HCT116 (cell line): ENCODE data around the gene CTTN. TPM values are rescaled to one million over a fixed set of nuclear protein-coding genes. Genes with fewer than 3 reads are reported as not detected.

ENCODE experiments used
- ATAC-seq: fragments of 200-7000 bp; cut with Tn5 transposase; 2 replicates; pipeline ENCODE4 v1.9.1; 2020; ENCODE audit warnings: mild to moderate bottlenecking, moderate library complexity
- BruUV-seq: library from RNA; stranded (reverse); fragments of 400-500 nt; replicated peaks from 2 replicates; lab custom pipeline; 2021; lab: Mats Ljungman, UMichigan
- CTCF ChIA-PET: fragments of 300-600 bp; sonication (Branson Sonifier 250); formaldehyde crosslinking; loops from one replicate; lab custom pipeline; 2021; ENCODE audit warnings: antibody characterized with exemption; lab: Charles Lee
- POLR2A ChIA-PET: fragments of 300-600, 350-600 bp; sonication (Branson Sonifier 250); formaldehyde crosslinking; loops from one replicate; lab custom pipeline; 2021; ENCODE audit warnings: antibody characterized with exemption; lab: Charles Lee
- RAD21 ChIA-PET, 2 experiments: fragments of 300-600 bp; sonication (Branson Sonifier 250); formaldehyde crosslinking; loops; one replicate each; lab custom pipeline; 2023; ENCODE audit warnings: low total read pairs in 2 of 2; ENCODE audit not compliant: uncharacterized antibody in 2 of 2, unreplicated experiment in 2 of 2, low non-redundant PET in 1 of 2; lab: Charles Lee
- DNase-seq: peaks from one replicate; pipeline ENCODE4 v3.0.0-alpha.2; 2010; ENCODE audit warnings: low read depth, low spot score
- H2AFZ ChIP-seq: fragments of 200-600 bp; shearing (Covaris generic), sonication (generic); 2 replicates; pipeline ENCODE4 v1.6.1; 2017; ENCODE audit warnings: low read depth, mixed run types, mixed read lengths, antibody characterized with exemption, low read length; ENCODE audit not compliant: poor library complexity, severe bottlenecking
- H3K27ac ChIP-seq: 2 replicates; pipeline ENCODE4 v1.5.1; 2012; ENCODE audit warnings: low read depth, low read length
- H3K27me3 ChIP-seq: fragments of 200-600 bp; sonication (generic); 2 replicates; pipeline ENCODE4 v1.6.1; 2016; ENCODE audit warnings: mixed run types, low read length, mixed read lengths; ENCODE audit not compliant: insufficient read depth
- H3K36me3 ChIP-seq, 2 experiments: fragments of 200-500 bp in 1 of 2; fragments of 200-600 bp in 1 of 2; sonication (Bioruptor generic) in 1 of 2; sonication (generic) in 1 of 2; 2 replicates each; pipeline versions ENCODE4 v1.5.1 to v1.6.1; 2014 to 2016; ENCODE audit warnings: low read length in 2 of 2, inconsistent platforms in 1 of 2, mixed read lengths in 1 of 2, mixed run types in 1 of 2; ENCODE audit not compliant: insufficient read depth in 2 of 2, control insufficient read depth in 1 of 2
- H3K4me1 ChIP-seq, 2 experiments: fragments of 200-600 bp in 1 of 2; sonication (generic) in 1 of 2; 2 replicates each; pipeline versions ENCODE4 v1.5.1 to v1.6.1; 2012 to 2017; ENCODE audit warnings: low read length in 2 of 2, inconsistent platforms in 1 of 2, mild to moderate bottlenecking in 1 of 2, mixed read lengths in 1 of 2, mixed run types in 1 of 2, moderate library complexity in 1 of 2; ENCODE audit not compliant: insufficient read depth in 2 of 2, control insufficient read depth in 1 of 2
- H3K4me2 ChIP-seq: fragments of 200-600 bp; sonication (generic); 2 replicates; pipeline ENCODE4 v1.6.1; 2017; ENCODE audit warnings: mixed run types, low read length, mixed read lengths
- H3K4me3 ChIP-seq, 2 experiments: fragments of 200-600 bp in 1 of 2; sonication (generic) in 1 of 2; replicated peaks in 1 of 2; 2 replicates each; pipeline ENCODE4 v1.5.1; 2011 to 2016; ENCODE audit warnings: low read length in 2 of 2, control low read depth in 1 of 2, low read depth in 1 of 2, mild to moderate bottlenecking in 1 of 2, mixed read lengths in 1 of 2, mixed run types in 1 of 2
- H3K79me2 ChIP-seq: fragments of 200-600 bp; sonication (generic); 2 replicates; pipeline ENCODE4 v1.6.1; 2017; ENCODE audit warnings: mild to moderate bottlenecking, mixed run types, low read length, moderate library complexity, mixed read lengths; ENCODE audit not compliant: insufficient read depth
- H3K9ac ChIP-seq: fragments of 200-600 bp; sonication (generic); 2 replicates; pipeline ENCODE4 v1.6.1; 2016; ENCODE audit warnings: low read length, mixed read lengths
- H3K9me2 ChIP-seq: fragments of 200-600 bp; sonication (generic), shearing (Covaris generic); 2 replicates; pipeline ENCODE4 v1.6.1; 2017; ENCODE audit warnings: mixed run types, mild to moderate bottlenecking, moderate library complexity; ENCODE audit not compliant: insufficient read depth
- H3K9me3 ChIP-seq, 2 experiments: fragments of 200-500 bp in 1 of 2; fragments of 200-600 bp in 1 of 2; sonication (Bioruptor generic) in 1 of 2; sonication (generic) in 1 of 2; 2 replicates each; pipeline ENCODE4 v1.6.1; 2014 to 2017; ENCODE audit warnings: low read length in 2 of 2, mixed read lengths in 2 of 2, inconsistent platforms in 1 of 2, low read depth in 1 of 2, mild to moderate bottlenecking in 1 of 2, mixed run types in 1 of 2, moderate library complexity in 1 of 2; ENCODE audit not compliant: control insufficient read depth in 1 of 2, insufficient read depth in 1 of 2
- H4K20me1 ChIP-seq: fragments of 200-600 bp; sonication (generic), shearing (Covaris generic); 2 replicates; pipeline ENCODE4 v1.6.1; 2017; ENCODE audit warnings: mixed run types, mild to moderate bottlenecking, moderate library complexity; ENCODE audit not compliant: insufficient read depth
- CBX3 ChIP-seq: IDR thresholded peaks from 2 replicates; pipeline ENCODE4 v1.6.1; 2012; ENCODE audit warnings: low read depth
- CEBPB ChIP-seq: IDR thresholded peaks from 2 replicates; pipeline ENCODE4 v1.6.1; 2012; ENCODE audit warnings: low read depth
- EZH2phosphoT487 ChIP-seq: fragments of 200-600 bp; IDR thresholded peaks from 2 replicates; pipeline ENCODE4 v1.6.1; 2018; ENCODE audit warnings: antibody characterized with exemption, borderline replicate concordance
- POLR2AphosphoS5 ChIP-seq: IDR thresholded peaks from 2 replicates; pipeline ENCODE4 v1.6.1; 2011; ENCODE audit warnings: mild to moderate bottlenecking, low read depth, low read length, moderate library complexity
- SP1 ChIP-seq: IDR thresholded peaks from 2 replicates; pipeline ENCODE4 v1.6.1; 2012; ENCODE audit warnings: low read depth
- TCF7L2 ChIP-seq: IDR thresholded peaks from 2 replicates; pipeline ENCODE4 v1.7.0; 2011; ENCODE audit warnings: borderline replicate concordance, inconsistent platforms; ENCODE audit not compliant: insufficient read depth, insufficient read length; ENCODE audit errors: extremely low read depth
- ZFX ChIP-seq: fragments of 450-650 bp; IDR thresholded peaks from 2 replicates; pipeline ENCODE4 v1.6.1; 2017
- ZNF274 ChIP-seq: fragments of 200-500 bp; sonication (Bioruptor generic); IDR thresholded peaks from 2 replicates; pipeline ENCODE4 v1.6.1; 2014; ENCODE audit warnings: mild to moderate bottlenecking, low read depth, low read length, inconsistent platforms
- intact Hi-C: fragments of 100-400 bp; cut with micrococcal nuclease; formaldehyde crosslinking; loops from 2 replicates; pipeline ENCODE4 v1.10.0; 2022
- total RNA-seq: library from RNA; stranded (reverse); gene quantifications from one replicate; pipeline ENCODE4 v1.2.1, GENCODE V29; 2021; ENCODE audit not compliant: unreplicated experiment
- TF ChIP-seq, protein P1 (sequence below): IDR thresholded peaks from 2 replicates; pipeline ENCODE4 v1.6.1; 2012

CTTN gene
- total RNA-seq, 1 experiment from 2014 or later: 249 TPM

DNA sequence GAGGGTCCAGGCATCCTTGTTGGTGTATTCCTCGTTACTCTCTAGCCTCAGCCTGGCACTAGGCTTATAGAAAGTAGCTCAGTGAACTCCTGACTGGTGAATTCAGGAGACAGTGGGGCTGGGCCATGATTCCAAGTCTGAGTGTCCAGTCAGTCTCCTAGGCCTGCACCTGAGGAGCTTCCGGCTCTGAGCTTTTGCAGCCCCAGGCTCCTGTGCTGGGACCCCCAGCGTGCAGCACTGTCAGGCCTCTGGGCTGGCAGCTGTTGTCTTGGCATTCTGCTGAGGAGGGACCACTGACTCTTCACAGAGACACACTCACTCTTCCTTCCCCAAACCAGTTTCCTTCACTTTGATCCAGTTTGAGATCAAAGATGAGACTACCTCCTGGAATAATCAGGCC is 82.4 kb downstream of the CTTN start:
- Histone ChIP-seq H3K4me1 (peaks cover 26 to 39% of the 10 kb centered on the region in 2 experiments), H3K27ac (no peak overlapping the region), H3K9me2 (no peaks in the 10 kb centered on the region), H3K36me3 (no peaks in the 10 kb centered on the region), H3K4me2 (peak overlapping the region; percentile 85; the same call in 1 of the 2 replicates), H2AFZ (no peak overlapping the region), H3K9me3 (no peaks in the 10 kb centered on the region), H3K4me3 (no peak overlapping the region), H3K27me3 (no peaks in the 10 kb centered on the region), H4K20me1 (no peaks in the 10 kb centered on the region), H3K79me2 (no peaks in the 10 kb centered on the region), H3K9ac (no peak overlapping the region)
- no TSS peak for BruUV-seq
- intact Hi-C loops: loop anchor here (5.0 kb wide), 1 partner anchor 77 kb away; no protein-coding TSS in a partner anchor
- CTCF ChIA-PET: interaction anchor here (2.5 kb wide), 1 partner anchor 11 kb away, joined by 21 read pairs; no protein-coding TSS in a partner anchor
- POLR2A ChIA-PET: no interaction called here
- ATAC-seq (no peak), DNase-seq (no peak)
- RAD21 ChIA-PET: no interaction called here
- TF ChIP-seq TCF7L2: no peak
- no peak for TF ChIP-seq SP1
- TF ChIP-seq ZNF274: no peak
- no peak for TF ChIP-seq CBX3
- no peak for TF ChIP-seq CEBPB
- no peak for TF ChIP-seq POLR2AphosphoS5
- no peak for TF ChIP-seq ZFX
- TF ChIP-seq EZH2phosphoT487: no peak
- TF ChIP-seq, protein P1, sequence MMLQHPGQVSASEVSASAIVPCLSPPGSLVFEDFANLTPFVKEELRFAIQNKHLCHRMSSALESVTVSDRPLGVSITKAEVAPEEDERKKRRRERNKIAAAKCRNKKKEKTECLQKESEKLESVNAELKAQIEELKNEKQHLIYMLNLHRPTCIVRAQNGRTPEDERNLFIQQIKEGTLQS: no peak
